Neural cell (in vitro differentiated cells): ENCODE data around the gene SHANK1. TPM values are rescaled to one million over a fixed set of nuclear protein-coding genes. Genes with fewer than 3 reads are reported as not detected.
A peak's percentile ranks its signal among the peaks of the same experiment; 100 is the strongest.

Source experiments
- H2AFZ ChIP-seq: fragments of 200-600, 300-800 bp; sonication (generic), shearing (Covaris generic); 2 replicates; pipeline ENCODE4 v1.6.0; 2014; ENCODE audit warnings: low read depth, mild to moderate bottlenecking, antibody characterized with exemption, low read length, moderate library complexity
- H3F3A ChIP-seq: fragments of 200-600 bp; shearing (Covaris generic); 2 replicates; pipeline ENCODE4 v1.6.1; 2016; ENCODE audit warnings: mild to moderate bottlenecking, moderate library complexity, mixed read lengths, antibody characterized with exemption, low read length; ENCODE audit not compliant: insufficient read depth, poor library complexity, severe bottlenecking
- H3K27ac ChIP-seq: fragments of 200-600, 300-800 bp; sonication (generic), shearing (Covaris generic); 2 replicates; pipeline ENCODE4 v1.5.1; 2014; ENCODE audit warnings: mild to moderate bottlenecking, low read length, moderate library complexity
- H3K27me3 ChIP-seq: fragments of 300-800, 200-600 bp; sonication (generic), shearing (Covaris generic); 2 replicates; pipeline ENCODE4 v1.6.0; 2014; ENCODE audit warnings: mild to moderate bottlenecking, low read depth, low read length, moderate library complexity; ENCODE audit not compliant: insufficient read depth
- H3K36me3 ChIP-seq: fragments of 300-800, 200-600 bp; sonication (generic), shearing (Covaris generic); 2 replicates; pipeline ENCODE4 v1.5.1; 2014; ENCODE audit warnings: mild to moderate bottlenecking, antibody characterized with exemption, low read length, moderate library complexity; ENCODE audit not compliant: insufficient read depth
- H3K4me2 ChIP-seq: fragments of 300-800, 200-600 bp; sonication (generic), shearing (Covaris generic); 2 replicates; pipeline ENCODE4 v1.6.0; 2014; ENCODE audit warnings: mild to moderate bottlenecking, low read length
- H3K4me3 ChIP-seq: fragments of 300-800, 200-600 bp; sonication (generic), shearing (Covaris generic); 2 replicates; pipeline ENCODE4 v1.5.1; 2014; ENCODE audit warnings: mild to moderate bottlenecking, low read length, moderate library complexity
- H3K79me2 ChIP-seq: fragments of 200-600 bp; shearing (Covaris generic); replicated peaks from 2 replicates; pipeline ENCODE4 v1.6.0; 2014; ENCODE audit warnings: mild to moderate bottlenecking, low read length, moderate library complexity; ENCODE audit not compliant: insufficient read depth
- H3K9ac ChIP-seq: fragments of 300-800, 200-600 bp; sonication (generic), shearing (Covaris generic); 2 replicates; pipeline ENCODE4 v1.6.1; 2016; ENCODE audit warnings: mild to moderate bottlenecking, low read length, mixed read lengths
- H3K9me2 ChIP-seq: fragments of 200-600 bp; shearing (Covaris generic); 2 replicates; pipeline ENCODE4 v1.6.1; 2016; ENCODE audit warnings: mild to moderate bottlenecking, low read length, mixed read lengths; ENCODE audit not compliant: insufficient read depth
- H3K9me3 ChIP-seq: fragments of 200-600, 300-800 bp; sonication (generic), shearing (Covaris generic); 2 replicates; pipeline ENCODE4 v1.6.1; 2016; ENCODE audit warnings: mild to moderate bottlenecking, mixed run types, low read length, moderate library complexity, mixed read lengths
- H4K20me1 ChIP-seq: fragments of 200-600 bp; shearing (Covaris generic); 2 replicates; pipeline ENCODE4 v1.6.1; 2016; ENCODE audit warnings: mild to moderate bottlenecking, mixed run types; ENCODE audit not compliant: insufficient read depth
- CTCF ChIP-seq: fragments of 450-650 bp; IDR thresholded peaks from 2 replicates; pipeline ENCODE4 v1.5.1; 2014; ENCODE audit warnings: antibody characterized with exemption, mild to moderate bottlenecking, moderate library complexity; ENCODE audit not compliant: poor library complexity, severe bottlenecking
- EP300 ChIP-seq: fragments of 450-650 bp; conservative IDR thresholded peaks from 2 replicates; pipeline ENCODE4 v1.6.1; 2014; ENCODE audit warnings: antibody characterized with exemption, mild to moderate bottlenecking, moderate library complexity; ENCODE audit not compliant: poor library complexity, severe bottlenecking
- MXI1 ChIP-seq: fragments of 450-650 bp; conservative IDR thresholded peaks from 2 replicates; pipeline ENCODE4 v1.6.1; 2014; ENCODE audit warnings: antibody characterized with exemption, mild to moderate bottlenecking; ENCODE audit not compliant: poor library complexity, severe bottlenecking
- RAD21 ChIP-seq: fragments of 450-650 bp; conservative IDR thresholded peaks from 2 replicates; pipeline ENCODE4 v1.6.1; 2014; ENCODE audit warnings: antibody characterized with exemption, mild to moderate bottlenecking, moderate library complexity
- SMC3 ChIP-seq: fragments of 450-650 bp; conservative IDR thresholded peaks from 2 replicates; pipeline ENCODE4 v1.6.1; 2014; ENCODE audit warnings: antibody characterized with exemption, mild to moderate bottlenecking, moderate library complexity; ENCODE audit not compliant: poor library complexity
- polyA plus RNA-seq: library from polyadenylated mRNA; depleted of rRNA; stranded (reverse); fragments of >200 nt; gene quantifications from 2 replicates; pipeline ENCODE4 v1.2.3, GENCODE V29; 2014

The SHANK1 gene
- polyA plus RNA-seq, 1 donor from 2014 or later = 7.9 TPM

GRCh38 chr19:50669302-50670101 lies 50.1 kb downstream of the SHANK1 start:
- Histone ChIP-seq H3K27me3 (peaks cover 14% of the 10 kb centered on the region), H3K9me2 (no peaks in the 10 kb centered on the region), H4K20me1 (no peaks in the 10 kb centered on the region), H3K4me2 (no peak overlapping the region), H3K27ac (no peak overlapping the region), H3F3A (no peaks in the 10 kb centered on the region), H3K9ac (no peak overlapping the region), H2AFZ (no peak overlapping the region), H3K4me3 (no peak overlapping the region), H3K9me3 (no peaks in the 10 kb centered on the region), H3K36me3 (no peaks in the 10 kb centered on the region), H3K79me2 (no peaks in the 10 kb centered on the region)
- TF ChIP-seq SMC3 = peak; percentile 76
- peak; percentile 80 for TF ChIP-seq CTCF
- TF ChIP-seq MXI1 = no peak
- peak; percentile 67 for TF ChIP-seq RAD21

GRCh38 chr19:50668879-50669278 lies 50.7 kb downstream of the SHANK1 start:
- TF ChIP-seq MXI1 = no peak
- no peak for TF ChIP-seq SMC3
- Histone ChIP-seq H3K27me3 (peaks cover 14% of the 10 kb centered on the region), H3K27ac (no peak overlapping the region), H3K4me2 (no peak overlapping the region), H4K20me1 (no peaks in the 10 kb centered on the region), H3K4me3 (no peak overlapping the region), H2AFZ (no peak overlapping the region), H3K79me2 (no peaks in the 10 kb centered on the region), H3K36me3 (no peaks in the 10 kb centered on the region), H3K9me2 (no peaks in the 10 kb centered on the region), H3K9me3 (no peaks in the 10 kb centered on the region), H3F3A (no peaks in the 10 kb centered on the region), H3K9ac (no peak overlapping the region)

GRCh38 chr19:50668416-50668815 lies 51.2 kb downstream of the SHANK1 start:
- Histone ChIP-seq H3K27me3 (peaks cover 14% of the 10 kb centered on the region), H3K4me2 (no peak overlapping the region), H3K36me3 (no peaks in the 10 kb centered on the region), H4K20me1 (no peaks in the 10 kb centered on the region), H3K27ac (no peak overlapping the region), H3K9ac (no peak overlapping the region), H3K4me3 (no peak overlapping the region), H3K9me2 (no peaks in the 10 kb centered on the region), H3K9me3 (no peaks in the 10 kb centered on the region), H3K79me2 (no peaks in the 10 kb centered on the region), H2AFZ (no peak overlapping the region), H3F3A (no peaks in the 10 kb centered on the region)
- TF ChIP-seq RAD21 (no peak), EP300 (no peak)

GRCh38 chr19:50667759-50668231 lies 51.8 kb downstream of the SHANK1 start:
- Histone ChIP-seq H3K4me2 (no peak overlapping the region), H3F3A (no peaks in the 10 kb centered on the region), H3K27me3 (peaks cover 14% of the 10 kb centered on the region), H3K27ac (no peak overlapping the region), H3K4me3 (no peak overlapping the region), H3K9ac (no peak overlapping the region), H3K9me2 (no peaks in the 10 kb centered on the region), H3K79me2 (no peaks in the 10 kb centered on the region), H4K20me1 (no peaks in the 10 kb centered on the region), H3K36me3 (no peaks in the 10 kb centered on the region), H3K9me3 (no peaks in the 10 kb centered on the region), H2AFZ (no peak overlapping the region)
- TF ChIP-seq MXI1 = no peak
